Body of pancreas (tissue), 4 donors: ENCODE data around the gene ANKRD24. TPM values are rescaled to one million over a fixed set of nuclear protein-coding genes. Genes with fewer than 3 reads are reported as not detected.

Experiments
- ATAC-seq: fragments of 150-250 bp; one replicate; pipeline ENCODE4 v1.9.1; 2016
- DNase-seq, 4 donors: peaks; one replicate each; pipeline ENCODE4 v3.0.0-alpha.2; 2019
- H3K27ac ChIP-seq, 4 donors: fragments of 200-600 bp; sonication (generic); 1 replicate in 3 of 4; 2 replicates in 1 of 4; pipeline versions ENCODE4 v1.5.1 to v1.6.1; 2016 to 2019; ENCODE audit warnings: mild to moderate bottlenecking in 1 of 4, mixed read lengths in 1 of 4, moderate library complexity in 1 of 4
- H3K27me3 ChIP-seq, 2 donors: fragments of 200-600 bp; sonication (generic); one replicate each; pipeline ENCODE4 v1.6.0; 2016; ENCODE audit warnings: mild to moderate bottlenecking in 1 of 2
- H3K36me3 ChIP-seq, 2 donors: fragments of 200-600 bp; sonication (generic); replicated peaks in 1 of 2; 2 replicates each; pipeline ENCODE4 v1.5.1; 2016; ENCODE audit warnings: low read depth in 2 of 2; ENCODE audit not compliant: insufficient read depth in 1 of 2
- H3K4me1 ChIP-seq: fragments of 200-600 bp; sonication (generic); one replicate; pipeline ENCODE4 v1.6.0; 2016
- H3K4me3 ChIP-seq, 2 donors: fragments of 200-600 bp; sonication (generic); 1 replicate in 1 of 2; 2 replicates in 1 of 2; pipeline ENCODE4 v1.5.1; 2016 to 2019
- H3K9me3 ChIP-seq, 3 donors: fragments of 200-600 bp; sonication (generic); 1 replicate in 2 of 3; 2 replicates in 1 of 3; pipeline ENCODE4 v1.5.1; 2016
- CTCF ChIP-seq, 7 experiments: fragments of 450-650 bp in 4 of 7; fragments of 200-600 bp in 3 of 7; sonication (generic) in 3 of 7; IDR thresholded peaks; one replicate each; pipeline ENCODE4 v1.5.1; 2016 to 2019; ENCODE audit warnings: antibody characterized with exemption in 7 of 7
- POLR2A ChIP-seq, 3 donors: fragments of 450-650 bp; IDR thresholded peaks; one replicate each; pipeline ENCODE4 v1.6.1; 2016; ENCODE audit warnings: antibody characterized with exemption in 3 of 3, mild to moderate bottlenecking in 2 of 3
- WGBS, 2 donors: methylation state at CpG; one replicate each; pipeline ENCODE4 v1.1.5; 2017; 5-methylcytosine and 5-hydroxymethylcytosine counted together
- intact Hi-C: fragments of 100-400 bp; cut with DNase I; formaldehyde crosslinking; loops from one replicate; pipeline ENCODE4 v1.15.1; 2023
- total RNA-seq, 2 donors: library from RNA; depleted of rRNA; stranded (reverse); fragments of >200 nt; gene quantifications; one replicate each; pipeline ENCODE4 v1.1.0, GENCODE V29; 2016

The ANKRD24 gene
- total RNA-seq, 2 donors from 2014 or later, result 2.1 to 3.6 TPM

GRCh38 chr19:4161415-4162077 lies 20.9 kb upstream of the ANKRD24 start:
- Histone ChIP-seq H3K9me3 (no peaks in the 10 kb centered on the region), H3K4me1 (peaks cover 5% of the 10 kb centered on the region), H3K27ac (no peak overlapping the region), H3K4me3 (no peak overlapping the region), H3K27me3 (no peaks in the 10 kb centered on the region), H3K36me3 (no peaks in the 10 kb centered on the region)
- ATAC-seq (no peak), DNase-seq (no peak)
- intact Hi-C loops, result no loop called here
- no peak for TF ChIP-seq POLR2A (IDR thresholded peaks at IDR 0.05)
- TF ChIP-seq CTCF (IDR thresholded peaks at IDR 0.05), result no peak
- 53 to 68% methylated on average over 6 to 7 of the region's 7 CpGs for WGBS, 2 donors

GRCh38 chr19:4164262-4164661 lies 18.2 kb upstream of the ANKRD24 start:
- no peak for ATAC-seq
- WGBS, 2 donors, result 25 to 37% methylated on average over 9 to 11 of the region's 11 CpGs

GRCh38 chr19:4171676-4172075 lies 10.8 kb upstream of the ANKRD24 start:
- Histone ChIP-seq H3K36me3 (no peaks in the 10 kb centered on the region), H3K4me1 (peaks cover 8% of the 10 kb centered on the region), H3K9me3 (no peaks in the 10 kb centered on the region), H3K27me3 (no peaks in the 10 kb centered on the region), H3K4me3 (no peak overlapping the region), H3K27ac (no peak overlapping the region)
- 40 to 100% methylated on average over 1 to 19 of the region's 22 CpGs for WGBS, 2 donors
- ATAC-seq, result no peak
- intact Hi-C loops, result no loop called here
- no peak for TF ChIP-seq CTCF (IDR thresholded peaks at IDR 0.05)
- no peak for TF ChIP-seq POLR2A (IDR thresholded peaks at IDR 0.05)
- DNase-seq, result no peak

More at GRCh38 chr19:4164262-4164661, 18.2 kb upstream of the ANKRD24 start:
- H3K27me3 ChIP-seq, result no peaks in the 10 kb centered on the region
- no peak overlapping the region for H3K4me3 ChIP-seq
- intact Hi-C loops, result no loop called here
- no peak for TF ChIP-seq CTCF (IDR thresholded peaks at IDR 0.05)
- no peak for TF ChIP-seq POLR2A (IDR thresholded peaks at IDR 0.05)
- H3K27ac ChIP-seq, result no peak overlapping the region
- no peaks in the 10 kb centered on the region for H3K4me1 ChIP-seq
- no peaks in the 10 kb centered on the region for H3K36me3 ChIP-seq
- no peak for DNase-seq
- no peaks in the 10 kb centered on the region for H3K9me3 ChIP-seq

GRCh38 chr19:4172861-4173473 lies 9.5 kb upstream of the ANKRD24 start:
- Histone ChIP-seq H3K36me3 (no peaks in the 10 kb centered on the region), H3K9me3 (no peaks in the 10 kb centered on the region), H3K4me3 (no peak overlapping the region), H3K27ac (no peak overlapping the region), H3K27me3 (no peaks in the 10 kb centered on the region), H3K4me1 (peaks cover 8% of the 10 kb centered on the region)
- intact Hi-C loops, result no loop called here
- peak; percentile 34 to 65 (median 58) for DNase-seq
- TF ChIP-seq POLR2A (IDR thresholded peaks at IDR 0.05) (no peak), CTCF (IDR thresholded peaks at IDR 0.05) (no peak)
- WGBS, 2 donors, result 5 to 11% methylated on average over 5 to 45 of the region's 45 CpGs
- peak; percentile 72 for ATAC-seq
